ENCODE data around the gene DDTL.

Gene DDTL

DNA sequence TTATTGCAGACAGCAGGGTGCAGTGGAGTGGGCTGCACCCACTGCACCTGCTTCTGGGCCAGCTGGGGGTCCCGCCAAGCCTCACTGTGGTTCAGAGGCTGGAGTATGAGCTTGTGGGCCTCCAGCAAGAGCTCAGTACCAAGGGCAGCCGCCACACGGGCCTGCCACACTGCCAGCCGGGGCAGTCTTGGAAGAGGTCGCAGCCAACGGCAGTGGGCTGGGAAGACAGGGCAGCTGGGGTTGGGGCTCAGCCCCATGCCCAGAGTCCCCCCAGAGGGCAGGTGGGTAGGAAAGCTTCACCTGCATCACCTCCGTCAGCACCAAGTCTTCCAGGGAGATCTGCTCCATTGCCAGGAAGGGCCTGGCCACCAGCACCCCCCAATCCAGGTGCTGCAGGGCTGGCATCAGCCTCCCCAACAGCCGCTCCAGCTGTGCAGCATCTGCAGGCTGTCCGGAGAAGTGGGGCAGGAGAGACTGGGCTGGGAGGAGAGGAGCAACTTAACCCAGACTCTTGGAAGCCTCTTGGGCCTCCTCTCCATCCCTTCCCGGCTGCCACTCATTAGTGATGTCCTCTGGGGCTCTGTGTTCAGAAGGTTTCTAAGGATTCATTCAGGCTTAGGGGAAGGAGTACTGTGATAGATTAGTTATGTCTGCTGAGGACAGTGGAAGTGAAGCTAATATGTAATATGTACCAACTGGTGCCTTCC, 39.7 kb downstream of the DDTL start:
- no peak for DNase-seq (ENCODE audit: low spot score)

DNA sequence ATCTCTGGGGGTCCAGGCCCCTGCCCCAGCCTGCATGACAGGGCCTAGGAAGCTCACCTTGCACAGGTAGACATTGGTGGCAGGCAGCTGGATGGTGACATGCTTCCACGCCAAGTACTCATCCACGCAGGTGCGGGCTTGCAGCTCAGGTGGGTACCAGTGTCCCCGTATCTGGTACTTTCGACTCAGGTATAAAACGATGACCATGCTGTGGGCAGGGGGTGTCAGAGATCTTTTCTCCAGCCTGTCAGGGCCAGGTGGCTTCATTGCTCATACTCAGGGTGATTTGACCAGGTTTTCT, 40.2 kb downstream of the DDTL start:
- no peak for DNase-seq (ENCODE audit: low spot score)

DNA sequence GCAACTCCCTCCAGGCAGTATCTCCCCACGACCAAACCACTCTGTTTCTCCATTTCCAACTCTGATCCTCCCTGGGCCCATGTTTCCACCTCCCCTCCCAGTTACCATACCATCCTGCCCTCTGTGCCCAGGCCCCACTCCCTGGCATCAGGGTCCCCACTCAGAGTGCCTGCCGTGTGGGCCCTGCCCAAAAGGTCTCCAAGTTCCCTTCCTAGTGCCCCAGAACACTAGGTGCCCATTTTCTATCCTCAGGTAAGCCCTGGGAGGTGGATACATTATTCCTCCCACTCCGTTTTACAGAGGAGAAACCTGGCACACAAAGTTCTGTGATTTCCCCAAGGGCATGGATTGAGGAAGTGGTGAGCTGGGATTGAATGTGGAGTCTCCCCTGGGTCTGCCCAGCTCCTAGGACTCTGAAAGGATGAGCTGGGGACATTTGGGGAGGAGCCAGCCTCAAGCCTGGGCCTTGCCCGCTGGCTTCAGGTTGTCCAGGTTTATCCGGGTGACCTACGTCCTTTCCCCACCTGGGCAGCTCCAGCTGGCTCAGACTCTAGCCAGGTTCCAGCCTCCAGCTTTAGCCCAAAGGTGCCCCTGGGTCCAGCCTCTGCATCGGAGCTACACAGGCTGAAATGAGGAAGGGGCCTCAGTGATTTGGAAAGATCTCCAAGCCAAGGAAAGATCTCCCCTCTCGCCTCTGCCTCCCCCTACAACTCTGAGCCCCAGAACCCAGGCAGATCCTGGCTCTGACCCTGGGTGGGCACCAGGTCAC, 40.7 kb downstream of the DDTL start:
- no peak for DNase-seq (ENCODE audit: low spot score)

DNA sequence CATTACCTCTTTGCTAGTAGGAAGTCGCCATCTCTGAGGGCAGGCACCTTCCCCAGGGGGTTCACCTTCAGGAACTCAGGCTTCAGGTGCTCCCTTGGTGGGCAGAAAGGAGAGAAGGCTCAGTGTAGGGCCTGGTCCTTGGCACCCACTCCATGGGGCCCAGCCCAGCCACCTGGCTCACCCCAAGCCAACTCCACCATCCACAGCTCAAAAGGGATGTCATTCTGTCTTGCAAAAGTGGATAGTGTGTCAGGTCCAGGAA, 41.3 kb downstream of the DDTL start:
- DNase-seq (ENCODE audit: low spot score), result no peak

DNA sequence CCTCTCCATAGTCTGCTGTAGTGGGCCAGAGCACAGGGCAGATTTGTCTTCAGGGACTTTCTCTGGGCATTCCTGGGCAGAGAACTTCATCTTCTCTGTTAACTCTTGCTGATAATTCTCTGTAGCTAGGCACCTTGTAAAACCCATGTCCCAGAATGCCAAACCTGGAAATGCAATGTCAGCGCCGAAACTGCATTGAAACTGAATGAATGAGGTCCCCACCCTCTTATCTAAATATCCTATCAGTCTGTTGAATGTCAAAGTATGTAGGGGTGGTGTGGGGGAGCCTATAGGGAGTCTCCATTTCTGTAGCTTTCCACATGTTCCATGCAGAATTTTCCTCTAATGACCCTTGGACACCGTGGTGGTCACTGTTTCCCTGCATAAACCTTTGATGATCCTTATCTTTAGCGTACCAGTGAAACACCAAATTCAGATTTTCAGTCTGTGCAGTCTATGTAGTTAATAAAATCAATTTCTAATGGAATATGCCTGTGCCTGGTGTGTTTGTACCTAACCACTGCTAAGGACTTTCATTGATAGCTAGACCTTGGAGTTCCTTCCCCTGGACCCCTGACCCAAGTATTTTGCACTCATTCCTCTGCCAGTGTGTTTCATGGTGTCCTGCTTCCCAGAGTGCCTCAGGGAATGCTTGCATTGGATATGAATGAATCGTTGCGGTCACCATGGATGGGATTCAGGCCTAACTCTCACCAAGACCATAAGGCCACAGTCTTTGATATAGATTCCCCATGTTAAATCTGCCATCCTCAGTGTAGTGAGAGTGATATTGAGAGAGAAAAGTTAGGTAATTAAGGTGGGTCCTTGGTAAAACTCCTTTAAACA, 41.9 kb downstream of the DDTL start:
- DNase-seq (ENCODE audit: low spot score), result no peak

DNA sequence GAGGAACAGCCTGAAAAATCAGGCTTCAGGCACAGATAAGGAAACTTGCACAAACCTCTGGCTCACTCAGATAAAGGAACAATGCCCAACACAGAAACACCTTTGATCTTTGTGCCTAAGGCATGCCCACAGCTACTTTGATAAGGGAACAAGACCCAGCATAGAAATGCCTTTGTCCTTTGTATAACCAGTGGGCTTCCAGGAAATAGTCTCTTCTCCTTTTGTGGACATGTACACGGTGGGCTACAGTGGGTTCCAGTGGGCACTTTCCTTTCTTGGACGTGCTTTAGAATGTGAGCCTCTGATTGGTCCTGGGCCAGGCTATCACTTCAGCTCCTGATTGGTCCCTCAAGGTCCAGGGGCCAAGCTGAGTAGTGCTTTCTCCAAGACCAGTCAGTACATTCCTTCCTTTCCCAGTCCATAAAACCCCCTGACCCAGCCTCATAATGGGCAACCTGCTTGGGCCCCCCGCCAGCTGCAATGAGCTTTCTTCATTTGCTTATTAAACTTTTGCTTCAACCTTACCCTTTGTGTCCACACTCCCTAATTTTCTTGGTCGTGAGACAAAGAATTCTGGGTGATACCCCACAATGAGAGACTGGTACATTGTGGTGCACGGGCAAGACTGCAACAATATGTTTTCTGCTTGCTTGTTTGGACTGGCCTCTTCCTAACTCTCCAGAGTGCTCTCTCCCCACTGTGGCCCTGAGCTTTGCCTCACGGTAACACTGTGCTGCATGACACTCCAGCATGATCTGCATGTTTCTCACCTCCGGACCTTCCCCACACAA, 42.7 kb downstream of the DDTL start:
- no peak for DNase-seq (ENCODE audit: low spot score)

DNA sequence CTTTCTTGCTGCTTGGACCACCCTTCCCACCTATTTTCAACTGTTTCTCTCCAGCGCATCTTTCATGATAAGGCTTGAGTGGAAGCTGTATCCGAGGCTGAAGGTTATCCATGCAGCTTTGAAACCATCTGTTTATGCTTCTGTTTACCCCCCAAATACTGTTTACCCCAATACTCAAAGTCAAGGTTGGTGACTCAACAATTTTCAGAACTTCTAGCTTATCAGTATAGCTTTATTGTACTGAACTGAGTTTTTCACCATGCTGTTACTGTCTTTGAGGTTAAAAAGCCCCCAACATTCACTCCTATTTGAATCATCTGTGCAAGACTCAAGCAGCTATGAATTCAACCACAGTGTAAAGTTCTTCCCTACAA, 43.3 kb downstream of the DDTL start:
- no peak for DNase-seq (ENCODE audit: low spot score)

DNA sequence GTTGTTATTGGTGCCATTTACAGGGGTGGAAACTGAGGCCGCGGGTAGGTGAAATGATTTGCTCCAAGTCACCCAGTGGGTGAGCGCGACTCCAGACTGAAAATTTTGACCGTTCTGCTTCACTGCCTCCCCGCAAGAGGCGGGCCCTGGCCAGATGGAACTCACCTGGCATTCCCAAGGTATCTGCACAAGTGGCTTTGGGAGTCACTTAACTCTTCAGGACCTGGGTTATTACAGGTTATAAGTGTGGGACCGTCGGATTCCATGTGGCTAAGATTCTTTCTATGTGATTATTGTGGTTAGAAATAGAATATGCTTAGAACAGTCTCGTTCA, 45.0 kb downstream of the DDTL start:
- no peak for DNase-seq (ENCODE audit: low spot score)

DNA sequence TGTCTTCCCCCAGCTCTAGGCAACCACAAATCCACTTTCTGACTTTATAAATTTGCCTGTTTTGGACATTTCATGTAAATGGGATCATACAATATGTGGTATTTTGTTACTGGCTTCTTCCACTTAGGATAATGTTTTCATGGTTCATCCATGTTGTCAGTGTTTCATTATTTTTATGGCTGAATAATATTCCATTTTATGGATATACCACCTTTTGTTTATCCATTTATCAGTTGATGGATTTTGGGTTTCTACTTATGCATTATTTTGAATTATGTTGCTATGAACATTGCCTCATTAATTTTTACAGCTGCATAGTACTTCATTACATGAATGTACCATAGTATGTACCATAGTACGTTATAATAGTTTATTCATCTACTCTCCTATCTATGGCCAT, 49.5 kb downstream of the DDTL start:
- DNase-seq (ENCODE audit: low spot score), result no peak

DNA sequence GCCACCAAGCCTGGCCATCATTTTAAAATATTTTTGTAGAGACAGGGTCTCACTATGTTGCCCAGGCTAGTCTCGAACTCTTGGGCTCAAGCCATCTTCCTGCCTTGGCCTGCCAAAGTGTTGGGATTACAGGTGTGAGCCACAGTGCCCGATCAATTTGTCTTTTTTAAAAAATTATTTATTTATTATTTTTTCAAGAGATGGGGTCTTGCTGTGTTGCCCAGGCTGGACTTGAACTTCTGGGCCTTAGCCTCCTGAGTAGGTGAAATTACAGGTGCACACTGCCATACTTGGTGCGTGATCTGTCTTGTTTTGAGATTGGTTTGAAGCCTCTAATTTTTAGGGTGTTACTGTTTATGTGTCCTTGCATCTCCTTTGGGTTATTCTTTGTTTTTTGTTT, 54.6 kb downstream of the DDTL start:
- no peak for DNase-seq (ENCODE audit: low spot score)
